HepG2 (cell line): ENCODE results near the gene SHISA7. TPM values are rescaled to one million over a fixed set of nuclear protein-coding genes. Genes with fewer than 3 reads are reported as not detected.
A peak's percentile ranks its signal among the peaks of the same experiment; 100 is the strongest.

ENCODE experiments used
- AGO2 ChIP-seq: fragments of 200-400 bp; formaldehyde crosslinking; optimal IDR thresholded peaks from 2 replicates; pipeline ENCODE3; 2017; ENCODE audit warnings: mild to moderate bottlenecking, low read depth, low read length, moderate library complexity
- ATF7 ChIP-seq, 2 experiments: fragments of 450-650 bp in 1 of 2; sonication (generic) in 1 of 2; formaldehyde crosslinking in 1 of 2; IDR thresholded peaks; 2 replicates each; pipeline versions ENCODE4 v1.4.0 to v1.6.1; 2016 to 2020; ENCODE audit warnings: antibody characterized with exemption in 1 of 2, mild to moderate bottlenecking in 1 of 2, missing genetic modification reagents in 1 of 2
- FOXK1 ChIP-seq: sonication (generic); formaldehyde crosslinking; IDR thresholded peaks from 2 replicates; pipeline ENCODE4 v1.4.0; 2020; ENCODE audit warnings: low read depth, missing genetic modification reagents, borderline replicate concordance
- GABPA ChIP-seq, 2 experiments: IDR thresholded peaks; 2 replicates each; pipeline ENCODE4 v1.6.1; 2011 to 2016; ENCODE audit warnings: low read depth in 2 of 2, low read length in 1 of 2, missing biosample characterization in 1 of 2, missing genetic modification characterization in 1 of 2
- HNRNPLL ChIP-seq: fragments of 200-400 bp; formaldehyde crosslinking; IDR thresholded peaks from 2 replicates; pipeline ENCODE4 v1.6.1; 2017; ENCODE audit warnings: mild to moderate bottlenecking, low read depth, low read length; ENCODE audit not compliant: poor library complexity, severe bottlenecking
- KAT2B ChIP-seq: fragments of 150-350 bp; IDR thresholded peaks from 2 replicates; pipeline ENCODE4 v1.6.1; 2014; ENCODE audit warnings: low read depth, low read length, borderline replicate concordance
- KAT8 ChIP-seq: IDR thresholded peaks from 2 replicates; pipeline ENCODE4 v1.6.1; 2016; ENCODE audit warnings: missing genetic modification reagents, missing compliant biosample characterization
- MEF2D ChIP-seq: sonication (generic); formaldehyde crosslinking; IDR thresholded peaks from 2 replicates; pipeline ENCODE4 v1.5.1; 2020; ENCODE audit warnings: mild to moderate bottlenecking, missing genetic modification reagents
- NR2C2 ChIP-seq: sonication (generic); formaldehyde crosslinking; IDR thresholded peaks from 2 replicates; pipeline ENCODE4 v1.4.0; 2020; ENCODE audit warnings: missing genetic modification reagents, mild to moderate bottlenecking, moderate library complexity, borderline replicate concordance
- RARG ChIP-seq: sonication (generic); formaldehyde crosslinking; IDR thresholded peaks from 2 replicates; pipeline ENCODE4 v1.4.0; 2020; ENCODE audit warnings: low read depth, mild to moderate bottlenecking, missing genetic modification reagents
- THAP11 ChIP-seq: IDR thresholded peaks from 2 replicates; pipeline ENCODE4 v1.6.1; 2016; ENCODE audit warnings: missing biosample characterization, missing genetic modification reagents
- THAP9 ChIP-seq: sonication (generic); formaldehyde crosslinking; IDR thresholded peaks from 2 replicates; pipeline ENCODE4; 2020; ENCODE audit warnings: missing genetic modification reagents, mild to moderate bottlenecking, borderline replicate concordance
- ZC3H13 ChIP-seq: sonication (generic); formaldehyde crosslinking; IDR thresholded peaks from 2 replicates; pipeline ENCODE4 v1.8.1; 2023; ENCODE audit warnings: mild to moderate bottlenecking, missing genetic modification reagents, moderate library complexity
- ZFX ChIP-seq: sonication (generic); formaldehyde crosslinking; IDR thresholded peaks from 2 replicates; pipeline ENCODE4 v1.4.0; 2020; ENCODE audit warnings: mild to moderate bottlenecking, low read depth, missing genetic modification reagents, moderate library complexity
- ZNF142 ChIP-seq: sonication (generic); formaldehyde crosslinking; IDR thresholded peaks from 2 replicates; pipeline ENCODE4 v1.4.0; 2020; ENCODE audit warnings: missing genetic modification reagents
- ZNF180 ChIP-seq: sonication (generic); formaldehyde crosslinking; IDR thresholded peaks from 2 replicates; pipeline ENCODE4 v1.4.0; 2020; ENCODE audit warnings: low read depth, missing genetic modification reagents, borderline replicate concordance
- ZNF264 ChIP-seq: sonication (generic); formaldehyde crosslinking; IDR thresholded peaks from 2 replicates; pipeline ENCODE4 v1.4.0; 2020; ENCODE audit warnings: missing genetic modification reagents
- ZNF468 ChIP-seq: sonication (generic); formaldehyde crosslinking; IDR thresholded peaks from 2 replicates; pipeline ENCODE4 v1.8.0; 2022; ENCODE audit warnings: mild to moderate bottlenecking, moderate library complexity, missing genetic modification reagents
- ZNF788 ChIP-seq: sonication (generic); formaldehyde crosslinking; IDR thresholded peaks from 2 replicates; pipeline ENCODE4 v1.5.0; 2020; ENCODE audit warnings: mild to moderate bottlenecking, missing genetic modification reagents, borderline replicate concordance
- polyA plus RNA-seq, 8 experiments: library from polyadenylated mRNA; depleted of rRNA in 3 of 8; stranded (reverse) in 7 of 8; unstranded in 1 of 8; fragments of >200 nt; fragmentation: Illumina TruSeq in 4 of 8; extraction: Trizol in 4 of 8; gene quantifications; 2 replicates each; pipeline versions ENCODE4 v1.2.1 to v1.2.3, GENCODE V29; 2011 to 2016; ENCODE audit warnings: low read depth in 4 of 8, missing spikeins in 1 of 8, mixed read lengths in 1 of 8; ENCODE audit not compliant: insufficient read depth in 1 of 8
- total RNA-seq, 5 experiments: library from RNA; depleted of rRNA; stranded (reverse); fragments of >200 nt; fragmentation: Illumina TruSeq; extraction: Trizol; gene quantifications; 2 replicates each; pipeline ENCODE4 v1.2.3, GENCODE V29; 2016; ENCODE audit warnings: low read depth in 1 of 5

The SHISA7 gene
- total and polyA plus RNA-seq, 2 of the 13 experiments (the other 11 are each of a cell fraction or from before 2014, with no cell fraction given), result not detected

GRCh38 chr19:55484593-55485438, 41.7 kb upstream of the SHISA7 start, which contains the start of gene NAT14 (continued):
- TF ChIP-seq THAP9 (CRISPR knock-in tag) (peak; percentile 45; the same call in 1 of the 2 replicates), RARG (CRISPR knock-in tag) (no peak), THAP11 (peak; percentile 70), NR2C2 (CRISPR knock-in tag) (peak; percentile 35; the same call in 1 of the 2 replicates), ZNF264 (CRISPR knock-in tag) (no peak), ZC3H13 (CRISPR knock-in tag) (peak; percentile 98), KAT8 (CRISPR knock-in tag) (peak; percentile 50; the same call in 1 of the 2 replicates), ZNF142 (no peak), AGO2 (peak; percentile 85), ZNF788 (CRISPR knock-in tag) (peak; percentile 52; the same call in 1 of the 2 replicates), ATF7 (IDR thresholded peaks at IDR 0.05) (peak; percentile 61), ATF7 (CRISPR knock-in tag; IDR thresholded peaks at IDR 0.05) (peak; percentile 67; the same call in 1 of the 2 replicates), ZFX (CRISPR knock-in tag) (peak; percentile 42; the same call in 1 of the 2 replicates), GABPA (IDR thresholded peaks at IDR 0.05; ENCODE audit: low read depth, low read length) (peak; percentile 71), GABPA (CRISPR knock-in tag; IDR thresholded peaks at IDR 0.05; ENCODE audit: low read depth) (peak; percentile 85), FOXK1 (CRISPR knock-in tag) (no peak), ZNF468 (no peak), ZNF180 (CRISPR knock-in tag) (no peak), MEF2D (no peak), KAT2B (no peak), HNRNPLL (peak; percentile 23)
